Renal cortex interstitium (tissue), 11 donors: Measurements from ENCODE around the gene ZNF425. TPM values are rescaled to one million over a fixed set of nuclear protein-coding genes. Genes with fewer than 3 reads are reported as not detected.
"Not testable (repeated sequence)": the region's sequence is repeated elsewhere in the genome, so short reads cannot be mapped to it uniquely, and the experiment has no call there.

Source experiments
- DNase-seq, 11 donors: peaks; one replicate each; pipeline ENCODE4 v3.0.0-alpha.2; 2013; ENCODE audit warnings: low read depth in 9 of 11, low spot score in 4 of 11; ENCODE audit errors: extremely low read depth in 1 of 11
- polyA plus RNA-seq, 3 donors: library from polyadenylated mRNA; unstranded; fragments of 120-200 nt; gene quantifications; one replicate each; pipeline ENCODE4 v1.2.1, GENCODE V29; 2013; ENCODE audit not compliant: insufficient read length in 3 of 3

ZNF425 gene
- polyA plus RNA-seq, 3 donors: 6.3 to 7.2 (median 6.5) TPM

- DNase-seq: no peak
Observed at GRCh38 chr7:149087376-149087775, 38.7 kb downstream of the ZNF425 start.

GRCh38 chr7:149085866-149086265, 40.3 kb downstream of the ZNF425 start:
- no peak for DNase-seq

- no peak for DNase-seq
Observed at GRCh38 chr7:149084407-149084806, 41.7 kb downstream of the ZNF425 start.

- no peak for DNase-seq
Observed at GRCh38 chr7:149081914-149082313, 44.2 kb downstream of the ZNF425 start.

GRCh38 chr7:149077594-149077993, 48.5 kb downstream of the ZNF425 start:
- DNase-seq: no peak

- DNase-seq: no peak
Observed at GRCh38 chr7:149075286-149075685, 50.8 kb downstream of the ZNF425 start.

- DNase-seq: no peak
Observed at GRCh38 chr7:149074116-149074885, 51.8 kb downstream of the ZNF425 start.

GRCh38 chr7:149072438-149072775, 53.7 kb downstream of the ZNF425 start:
- no peak for DNase-seq

GRCh38 chr7:149071641-149072437, 54.3 kb downstream of the ZNF425 start:
- no peak for DNase-seq

- DNase-seq: no peak
Observed at GRCh38 chr7:149071182-149071635, 54.9 kb downstream of the ZNF425 start.

- no peak for DNase-seq
Observed at GRCh38 chr7:149070372-149071125, 55.6 kb downstream of the ZNF425 start.

GRCh38 chr7:149067869-149068268, 58.3 kb downstream of the ZNF425 start:
- DNase-seq: no peak

GRCh38 chr7:149063476-149063875, 62.6 kb downstream of the ZNF425 start:
- no peak for DNase-seq

GRCh38 chr7:149062217-149062899, 63.8 kb downstream of the ZNF425 start:
- not testable (repeated sequence) for DNase-seq

GRCh38 chr7:149060156-149060555, 66.0 kb downstream of the ZNF425 start:
- DNase-seq: no peak

- no peak for DNase-seq
Observed at GRCh38 chr7:149053885-149054284, 72.2 kb downstream of the ZNF425 start.

GRCh38 chr7:149053384-149053783, 72.7 kb downstream of the ZNF425 start:
- DNase-seq: no peak
